NT2/D1 (cell line): ENCODE data around the gene KMT2C.

Experiments
- SUZ12 ChIP-seq: IDR thresholded peaks from 2 replicates; pipeline ENCODE4 v1.6.1; 2011; ENCODE audit not compliant: insufficient read length, insufficient read depth; ENCODE audit errors: extremely low read depth
- ZNF274 ChIP-seq: IDR thresholded peaks from 2 replicates; pipeline ENCODE4 v1.6.1; 2011; ENCODE audit warnings: mild to moderate bottlenecking, low read depth, low read length

DNA sequence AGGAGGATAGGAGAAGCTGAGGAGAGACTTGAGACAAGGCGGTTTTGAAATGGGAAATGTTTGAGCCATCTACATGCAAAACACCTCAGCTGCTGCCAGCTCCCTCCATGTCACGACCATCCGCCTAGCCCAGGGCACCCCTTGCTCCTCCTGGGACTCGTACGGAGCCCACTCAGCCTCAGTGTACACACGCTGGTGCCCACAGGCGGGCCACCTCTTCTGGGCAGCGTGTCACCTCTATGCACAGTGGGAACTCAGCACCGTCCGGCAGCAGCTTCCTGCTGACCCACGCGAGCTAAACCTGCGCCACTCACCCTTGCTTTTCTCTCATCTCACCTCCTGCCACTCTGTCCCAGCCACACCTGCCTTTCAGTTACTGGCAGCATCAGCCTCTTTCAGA lies 302.0 kb downstream of the KMT2C start:
- TF ChIP-seq SUZ12 = no peak
- TF ChIP-seq ZNF274 = no peak
